Psoas muscle (tissue), 8 donors: ENCODE measurements around the gene RET. TPM values are rescaled to one million over a fixed set of nuclear protein-coding genes. Genes with fewer than 3 reads are reported as not detected.

Source experiments
- ATAC-seq, 4 donors: fragments of 200-7000 bp; cut with Tn5 transposase; one replicate each; pipeline ENCODE4 v1.9.1; 2020; ENCODE audit warnings: moderate library complexity in 3 of 4, mild to moderate bottlenecking in 2 of 4
- DNase-seq, 2 donors: peaks; one replicate each; pipeline ENCODE4 v3.0.0-alpha.2; 2020
- H3K27ac ChIP-seq: fragments of 200-600 bp; one replicate; pipeline ENCODE4 v1.8.0; 2022
- H3K27me3 ChIP-seq, 3 donors: fragments of 200-600 bp in 1 of 3; one replicate each; pipeline versions ENCODE4 v1.6.1 to v1.8.0; 2013 to 2022; ENCODE audit warnings: low read length in 2 of 3, mild to moderate bottlenecking in 2 of 3, moderate library complexity in 1 of 3; ENCODE audit not compliant: insufficient read depth in 3 of 3
- H3K36me3 ChIP-seq, 2 donors: fragments of 200-600 bp in 1 of 2; one replicate each; pipeline versions ENCODE4 v1.6.1 to v1.8.0; 2013 to 2022; ENCODE audit warnings: low read depth in 1 of 2, mild to moderate bottlenecking in 1 of 2, moderate library complexity in 1 of 2; ENCODE audit not compliant: insufficient read depth in 1 of 2
- H3K4me1 ChIP-seq: fragments of 200-600 bp; one replicate; pipeline ENCODE4 v1.8.0; 2022
- H3K4me3 ChIP-seq: fragments of 200-600 bp; one replicate; pipeline ENCODE4 v1.8.0; 2022; ENCODE audit warnings: mild to moderate bottlenecking
- H3K9me3 ChIP-seq: fragments of 200-600 bp; one replicate; pipeline ENCODE4 v1.8.0; 2022
- WGBS, 3 donors: extraction: QIAGEN DNeasy Blood & Tissue Kit; methylation state at CpG; one replicate each; pipeline versions ENCODE4 v1.1.6 to v1.1.7; 2013; 5-methylcytosine and 5-hydroxymethylcytosine counted together
- intact Hi-C, 2 donors: fragments of 100-400 bp; cut with DNase I; formaldehyde crosslinking; loops; one replicate each; pipeline versions ENCODE4 v1.11.0 to v1.14.2; 2022
- polyA plus RNA-seq, 3 donors: library from polyadenylated mRNA; stranded (reverse); fragments of 200-250 nt; gene quantifications; one replicate each; pipeline ENCODE4 v1.2.3, GENCODE V29; 2013
- total RNA-seq, 4 donors: library from RNA; stranded (reverse); fragmentation: NEBNext Ultra II Directional in 2 of 4; extraction: Animal tissue kit (Norgen Biotek cat#: 25700) in 2 of 4; gene quantifications; one replicate each; pipeline versions ENCODE4 v1.2.1 to v1.2.4, GENCODE V29; 2021 to 2023
- TF ChIP-seq, protein P1 (sequence below): fragments of 200-600 bp; IDR thresholded peaks from one replicate; pipeline ENCODE4 v1.8.0; 2022; ENCODE audit warnings: antibody characterized with exemption
- donor health status: healthy with polysubstance abuse.
- donor health status: DM: no; HTN: no; CAD: no; lungs with moderate emphysema.
- donor health status: Bipolar disorder and iron deficiency.
- donor health status: healthy.
- donor health status: DM: yes; HTN: yes; CAD: no.
- donor health status: DM: no; HTN: no; CAD: no.
- donor health status: DM: no; HTN: no; CAD: no.
- donor health status: DM: yes; HTN: yes; CAD: no.

Gene RET
- total and polyA plus RNA-seq, 7 donors = 0.35 to 2.6 (median 0.60) TPM

DNA sequence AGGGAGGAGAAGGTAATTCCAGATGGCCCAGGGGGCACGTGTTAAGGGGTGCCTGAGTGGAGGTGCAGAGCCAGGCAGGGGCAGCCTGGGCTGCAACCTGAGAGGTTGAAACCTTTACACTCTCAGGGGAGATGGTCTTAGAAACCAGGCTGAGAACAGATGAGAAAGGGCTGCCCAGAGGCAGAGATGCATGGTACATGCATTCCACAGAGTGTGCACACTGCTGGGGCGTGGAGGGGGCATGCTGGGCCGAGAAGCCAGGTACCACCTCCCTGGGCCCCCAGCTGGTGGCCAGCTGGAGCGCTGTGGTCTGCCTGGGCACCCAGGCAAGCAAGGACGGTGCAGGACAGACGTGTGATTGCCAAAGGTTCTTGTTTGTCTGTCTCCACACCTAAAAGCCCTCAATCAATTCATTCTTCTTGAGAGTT lies 47.2 kb downstream of the RET start:
- no peaks in the 10 kb centered on the region for H3K36me3 ChIP-seq
- intact Hi-C loops = no loop called here
- WGBS, 3 donors = 75 to 89% (median 86%) methylated on average over 6 of the region's 6 CpGs
- DNase-seq = no peak
- H3K9me3 ChIP-seq = no peaks in the 10 kb centered on the region
- no peak for ATAC-seq
- no peaks in the 10 kb centered on the region for H3K27me3 ChIP-seq
- TF ChIP-seq, protein P1, sequence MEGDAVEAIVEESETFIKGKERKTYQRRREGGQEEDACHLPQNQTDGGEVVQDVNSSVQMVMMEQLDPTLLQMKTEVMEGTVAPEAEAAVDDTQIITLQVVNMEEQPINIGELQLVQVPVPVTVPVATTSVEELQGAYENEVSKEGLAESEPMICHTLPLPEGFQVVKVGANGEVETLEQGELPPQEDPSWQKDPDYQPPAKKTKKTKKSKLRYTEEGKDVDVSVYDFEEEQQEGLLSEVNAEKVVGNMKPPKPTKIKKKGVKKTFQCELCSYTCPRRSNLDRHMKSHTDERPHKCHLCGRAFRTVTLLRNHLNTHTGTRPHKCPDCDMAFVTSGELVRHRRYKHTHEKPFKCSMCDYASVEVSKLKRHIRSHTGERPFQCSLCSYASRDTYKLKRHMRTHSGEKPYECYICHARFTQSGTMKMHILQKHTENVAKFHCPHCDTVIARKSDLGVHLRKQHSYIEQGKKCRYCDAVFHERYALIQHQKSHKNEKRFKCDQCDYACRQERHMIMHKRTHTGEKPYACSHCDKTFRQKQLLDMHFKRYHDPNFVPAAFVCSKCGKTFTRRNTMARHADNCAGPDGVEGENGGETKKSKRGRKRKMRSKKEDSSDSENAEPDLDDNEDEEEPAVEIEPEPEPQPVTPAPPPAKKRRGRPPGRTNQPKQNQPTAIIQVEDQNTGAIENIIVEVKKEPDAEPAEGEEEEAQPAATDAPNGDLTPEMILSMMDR = no peak
- no peak overlapping the region for H3K4me3 ChIP-seq
- H3K27ac ChIP-seq = no peak overlapping the region
- no peaks in the 10 kb centered on the region for H3K4me1 ChIP-seq

DNA sequence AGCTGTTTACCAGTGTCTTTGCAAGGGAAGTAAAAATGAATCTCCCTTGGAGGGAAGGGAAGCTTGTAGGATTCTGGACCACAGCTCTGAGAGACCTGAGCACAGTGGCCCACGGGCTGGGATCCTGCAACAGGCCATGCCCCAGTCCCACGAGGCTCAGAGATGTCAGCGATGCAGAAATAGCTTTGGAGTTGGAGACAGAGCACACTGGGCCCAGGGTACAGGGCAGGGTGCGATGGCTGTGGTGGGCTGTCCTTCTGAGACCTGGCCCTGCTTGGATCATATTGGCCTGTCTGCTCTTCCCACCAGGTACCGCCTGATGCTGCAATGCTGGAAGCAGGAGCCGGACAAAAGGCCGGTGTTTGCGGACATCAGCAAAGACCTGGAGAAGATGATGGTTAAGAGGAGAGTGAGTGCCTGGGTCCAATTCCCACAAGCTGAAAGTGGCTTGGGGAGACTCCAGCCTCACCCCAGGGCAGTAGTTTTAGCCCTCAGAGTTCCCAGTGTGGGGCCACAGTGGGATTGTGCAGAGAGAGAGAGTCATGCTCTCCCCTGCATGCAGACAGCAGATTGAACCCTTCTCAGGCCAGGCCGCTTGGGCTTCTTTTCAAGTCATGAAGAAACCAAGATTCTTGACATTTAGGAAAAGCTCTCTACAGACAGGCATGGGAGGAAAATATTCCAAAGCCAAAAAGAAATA lies 47.9 kb downstream of the RET start:
- intact Hi-C loops = no loop called here

DNA sequence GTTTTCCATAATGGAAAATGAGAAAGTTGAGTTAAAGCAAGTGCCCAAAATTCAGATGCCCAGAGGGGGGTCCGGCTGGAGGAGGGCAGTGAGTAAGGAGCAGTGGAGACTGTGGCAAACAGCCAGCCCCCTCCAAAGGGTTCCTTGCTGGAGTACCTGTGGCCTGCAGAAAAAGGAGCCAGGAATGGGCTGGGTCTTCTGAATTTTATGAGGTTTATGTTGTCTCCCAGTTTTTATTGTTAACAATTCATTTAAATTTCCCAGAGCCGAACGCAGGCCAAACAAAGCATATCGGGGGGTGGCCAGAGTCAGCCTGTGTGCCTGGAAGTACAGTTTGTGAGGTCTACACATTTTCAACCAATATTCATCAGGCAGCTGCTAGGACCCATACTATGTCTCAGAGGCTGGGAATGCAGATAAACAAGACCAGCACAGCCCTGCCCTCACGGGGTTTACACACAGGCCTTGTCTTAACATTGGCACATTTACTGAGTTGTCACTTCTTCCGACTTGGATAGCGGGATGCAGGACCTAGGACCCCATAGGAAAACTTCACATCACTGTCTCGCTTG lies 48.5 kb downstream of the RET start:
- no peak for DNase-seq
- no peaks in the 10 kb centered on the region for H3K9me3 ChIP-seq
- TF ChIP-seq, protein P1 = no peak
- no peak for ATAC-seq
- H3K36me3 ChIP-seq = no peaks in the 10 kb centered on the region
- H3K4me1 ChIP-seq = peaks cover 4% of the 10 kb centered on the region
- H3K27ac ChIP-seq = no peak overlapping the region
- intact Hi-C loops = no loop called here
- H3K27me3 ChIP-seq = no peaks in the 10 kb centered on the region
- WGBS, 3 donors = 88 to 93% (median 90%) methylated on average over 8 of the region's 8 CpGs
- no peak overlapping the region for H3K4me3 ChIP-seq

More for the DNA sequence above, 47.9 kb downstream of the RET start:
- Histone ChIP-seq H3K36me3 (no peaks in the 10 kb centered on the region), H3K27ac (no peak overlapping the region), H3K9me3 (no peaks in the 10 kb centered on the region), H3K4me1 (peaks cover 4% of the 10 kb centered on the region), H3K4me3 (no peak overlapping the region), H3K27me3 (no peaks in the 10 kb centered on the region)
- DNase-seq (peak in 1 of 2 donors; percentile 32), ATAC-seq (no peak)
- 85 to 87% (median 85%) methylated on average over 9 of the region's 9 CpGs for WGBS, 3 donors
- TF ChIP-seq, protein P1 = no peak

DNA sequence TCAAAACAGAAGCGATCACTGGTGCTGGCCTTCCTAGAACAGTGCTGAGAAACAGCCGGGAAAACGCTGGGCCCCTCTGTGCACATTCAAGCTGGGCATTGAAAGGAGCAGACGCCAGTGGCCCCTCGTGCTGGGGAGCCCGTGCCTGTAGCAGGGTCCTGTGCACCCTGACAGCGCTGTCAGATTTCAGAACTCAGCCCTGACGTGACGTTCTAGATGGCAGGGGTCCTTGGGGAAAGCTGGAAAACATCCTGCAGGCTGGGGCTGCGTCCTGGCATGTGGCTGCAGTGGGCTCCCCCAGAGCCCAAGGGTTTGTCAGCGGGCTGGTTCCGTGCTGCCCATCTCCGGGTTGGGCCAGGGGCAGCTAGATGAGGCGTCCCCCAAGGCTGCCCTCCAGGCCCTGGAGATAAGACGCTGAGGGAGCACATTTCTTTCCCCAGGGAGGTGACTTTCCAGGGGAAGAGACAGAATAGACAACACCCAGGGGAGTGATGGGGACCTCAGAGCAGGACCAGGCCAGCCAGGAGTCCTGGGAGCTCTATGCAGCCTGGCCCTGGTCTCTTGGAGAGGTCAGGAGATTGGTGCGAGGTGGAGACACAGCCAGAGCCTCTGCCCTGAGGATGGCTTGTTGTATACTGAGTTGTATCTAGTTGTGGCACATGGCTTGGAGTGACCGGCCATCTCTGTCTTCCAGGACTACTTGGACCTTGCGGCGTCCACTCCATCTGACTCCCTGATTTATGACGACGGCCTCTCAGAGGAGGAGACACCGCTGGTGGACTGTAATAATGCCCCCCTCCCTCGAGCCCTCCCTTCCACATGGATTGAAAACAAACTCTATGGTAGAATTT lies 49.2 kb downstream of the RET start:
- 84 to 87% (median 84%) methylated on average over 23 of the region's 23 CpGs for WGBS, 3 donors
- H3K36me3 ChIP-seq = no peaks in the 10 kb centered on the region
- no peak for ATAC-seq
- peak in 1 of 2 donors; percentile 37 for DNase-seq
- H3K4me1 ChIP-seq = peaks cover 4% of the 10 kb centered on the region
- TF ChIP-seq, protein P1 = no peak
- no peaks in the 10 kb centered on the region for H3K27me3 ChIP-seq
- no peaks in the 10 kb centered on the region for H3K9me3 ChIP-seq
- no peak overlapping the region for H3K27ac ChIP-seq
- no peak overlapping the region for H3K4me3 ChIP-seq
- intact Hi-C loops = no loop called here
